GM12873 (cell line): ENCODE results near the gene LHFPL3.

Experiments used
- CTCF ChIP-seq: IDR thresholded peaks from 2 replicates; pipeline ENCODE4 v1.5.1; 2012; ENCODE audit warnings: low read depth, mild to moderate bottlenecking, moderate library complexity, low read length, control low read depth; ENCODE audit not compliant: insufficient read depth; ENCODE audit errors: missing control alignments

Gene LHFPL3

GRCh38 chr7:104410742-104411141 lies 82.3 kb downstream of the LHFPL3 start:
- TF ChIP-seq CTCF, result no peak

- TF ChIP-seq CTCF, result no peak
Measured at GRCh38 chr7:104412911-104413310, 84.5 kb downstream of the LHFPL3 start.

DNA sequence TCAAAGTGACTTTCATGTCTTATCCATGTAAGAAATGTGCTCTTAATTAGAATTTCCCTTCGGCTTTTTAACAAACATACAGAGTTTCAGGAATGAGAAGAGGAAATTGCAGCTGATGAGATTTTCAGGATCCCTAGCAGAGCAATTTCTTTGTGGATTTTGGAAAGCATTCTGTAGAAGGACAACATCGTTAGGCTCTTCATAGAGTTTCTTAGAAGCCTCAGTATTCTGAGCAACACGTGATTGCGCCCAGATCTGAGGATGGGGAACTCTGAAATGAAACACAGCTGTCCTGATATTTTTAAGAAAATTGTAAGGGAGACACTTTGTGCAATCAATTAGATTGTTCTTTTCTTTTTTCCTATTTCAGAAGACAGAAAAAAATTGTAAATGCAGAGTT lies 85.8 kb downstream of the LHFPL3 start:
- TF ChIP-seq CTCF, result no peak

- peak; percentile 20 for TF ChIP-seq CTCF
Measured at GRCh38 chr7:104415700-104416099, 87.3 kb downstream of the LHFPL3 start.

GRCh38 chr7:104416866-104417393 lies 88.5 kb downstream of the LHFPL3 start:
- no peak for TF ChIP-seq CTCF

DNA sequence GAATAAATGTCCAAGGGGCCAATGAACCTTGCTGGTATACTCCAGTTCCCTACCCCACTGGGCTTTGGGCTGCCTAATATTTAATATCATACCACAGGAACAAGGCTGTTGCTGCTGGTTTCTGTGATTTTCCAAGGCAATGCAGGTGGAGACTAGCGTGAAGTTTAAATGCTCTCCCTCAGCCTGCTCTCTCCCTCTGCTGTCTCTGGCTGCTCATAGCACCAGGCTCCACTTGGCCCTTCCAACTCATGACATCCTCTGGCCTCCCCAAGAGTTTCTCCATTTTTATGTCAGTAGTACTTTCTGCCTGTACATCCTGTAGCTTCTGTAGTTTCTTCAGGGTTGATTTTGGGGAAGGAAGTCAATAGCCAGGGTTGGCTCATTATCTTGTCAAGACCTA lies 103.5 kb downstream of the LHFPL3 start:
- no peak for TF ChIP-seq CTCF

DNA sequence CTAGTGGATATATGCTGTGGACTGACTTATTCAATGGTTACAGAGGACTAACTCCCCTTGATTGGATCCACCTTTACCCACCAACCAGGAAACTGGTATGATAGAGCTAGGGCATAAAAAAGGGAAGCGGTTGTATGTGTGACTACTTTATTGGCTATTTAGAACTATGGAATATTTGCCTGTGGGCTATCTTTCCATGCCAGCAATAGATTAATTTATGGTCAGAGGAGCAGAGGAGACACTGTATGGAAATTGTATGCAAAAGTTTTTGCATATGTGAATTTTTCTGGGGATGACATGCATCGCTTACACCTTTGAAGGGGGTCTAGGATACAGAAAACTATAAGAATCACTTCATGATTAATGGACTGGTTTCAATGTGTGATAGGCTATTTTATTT lies 105.7 kb downstream of the LHFPL3 start:
- no peak for TF ChIP-seq CTCF
